Measurements from ENCODE around the gene MCF2. TPM values are rescaled to one million over a fixed set of nuclear protein-coding genes. Genes with fewer than 3 reads are reported as not detected.
"Not testable (repeated sequence)": the region's sequence is repeated elsewhere in the genome, so short reads cannot be mapped to it uniquely, and the experiment has no call there.

MCF2 gene
- total and polyA plus RNA-seq, 2 of the 4 experiments (the other 2 are of a cell fraction): 0.07 TPM; not detected in 1

DNA sequence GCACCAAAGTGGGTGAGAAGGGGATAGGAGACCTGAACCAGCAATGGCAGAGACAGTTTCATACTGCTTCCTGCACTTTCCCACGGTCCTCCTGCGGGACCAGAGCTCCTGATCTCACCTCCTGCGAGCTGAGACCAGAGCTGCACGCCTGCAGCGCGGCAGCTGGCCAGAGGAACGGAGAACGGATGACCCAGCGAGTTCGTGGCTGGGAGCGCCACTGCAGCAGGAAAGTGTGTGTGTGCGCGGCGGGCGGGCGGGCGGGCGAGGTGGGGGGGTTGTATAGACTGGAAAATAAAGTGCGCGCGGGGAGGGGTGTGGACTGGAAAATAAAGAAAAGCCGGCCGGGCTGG, 16.5 kb downstream of the MCF2 start:
- DNase-seq: no peak
- Histone ChIP-seq H3K9ac (ENCODE audit: low read depth, low read length) (no peak overlapping the region), H3K14ac (replicated peaks; ENCODE audit: low read depth, low read length) (no peak overlapping the region), H2AK5ac (ENCODE audit: low read depth, low read length) (no peak overlapping the region), H3K4me1 (ENCODE audit: control insufficient read depth, insufficient read depth, low read length) (no peaks in the 10 kb centered on the region), H4K5ac (ENCODE audit: low read depth, low read length) (no peak overlapping the region), H2BK120ac (ENCODE audit: low read depth, low read length) (no peak overlapping the region), H3K79me1 (ENCODE audit: low read depth in 1 of 2, low read length in 2 of 2) (no peaks in the 10 kb centered on the region), H3K18ac (ENCODE audit: low read depth, low read length) (no peak overlapping the region), H3K27ac (ENCODE audit: insufficient read depth, low read length) (no peak overlapping the region), H2BK15ac (ENCODE audit: low read depth, low read length) (no peak overlapping the region), H2BK5ac (ENCODE audit: low read depth, low read length, poor library complexity, severe bottlenecking) (no peak overlapping the region), H3K4me3 (ENCODE audit: insufficient read depth, low read depth, low read length) (no peak overlapping the region), H3K4ac (ENCODE audit: low read depth, low read length) (no peak overlapping the region), H4K20me1 (ENCODE audit: insufficient read depth, low read length) (no peaks in the 10 kb centered on the region), H2BK20ac (ENCODE audit: low read depth, low read length) (no peak overlapping the region), H3K27me3 (ENCODE audit: control insufficient read depth, insufficient read depth, low read length) (peaks cover 7% of the 10 kb centered on the region; the same call in 1 of the 2 replicates), H4K91ac (ENCODE audit: insufficient read depth, low read depth, low read length) (no peak overlapping the region), H3K4me2 (ENCODE audit: low read depth, low read length) (peak overlapping the region; percentile 13; the same call in 1 of the 2 replicates), H2AFZ (replicated peaks; ENCODE audit: low read length, poor library complexity) (peak overlapping the region; percentile 64), H3K9me3 (ENCODE audit: control insufficient read depth, insufficient read depth, low read length) (no peaks in the 10 kb centered on the region), H4K8ac (ENCODE audit: low read depth in 2 of 2, low read length in 2 of 2) (no peak overlapping the region), H2AK9ac (replicated peaks; ENCODE audit: low read depth, low read length, poor library complexity) (peak overlapping the region; percentile 34), H3K23ac (ENCODE audit: low read depth, low read length) (no peak overlapping the region), H3K36me3 (ENCODE audit: control insufficient read depth, insufficient read depth, low read length) (no peaks in the 10 kb centered on the region), H3K56ac (ENCODE audit: extremely low read depth, insufficient read depth, low read length) (no peak overlapping the region), H3K9me1 (ENCODE audit: insufficient read depth, low read length) (no peaks in the 10 kb centered on the region)
- WGBS, 2 experiments (ENCODE audit: extremely low coverage in 2 of 2, insufficient read length in 1 of 2): 15% methylated on average over 5 of the region's 23 CpGs; no CpG with 5 or more reads in 1 of the 2 experiments
- in situ Hi-C loops (cut with MboI; ENCODE audit: low sequenced_read_pairs) (no loop called here), dilution Hi-C loops (cut with HindIII; ENCODE audit: low sequenced_read_pairs, unreplicated experiment) (no loop called here), intact Hi-C loops (cut with micrococcal nuclease) (no loop called here)
- BruUV-seq (replicated peaks): no TSS peak
- TF ChIP-seq RCOR1 (IDR thresholded peaks at IDR 0.05; ENCODE audit: insufficient replicate concordance, low read length) (no peak), SMC3 (IDR thresholded peaks at IDR 0.05; ENCODE audit: low read depth, low read length) (no peak)
- TF ChIP-seq, protein P1, sequence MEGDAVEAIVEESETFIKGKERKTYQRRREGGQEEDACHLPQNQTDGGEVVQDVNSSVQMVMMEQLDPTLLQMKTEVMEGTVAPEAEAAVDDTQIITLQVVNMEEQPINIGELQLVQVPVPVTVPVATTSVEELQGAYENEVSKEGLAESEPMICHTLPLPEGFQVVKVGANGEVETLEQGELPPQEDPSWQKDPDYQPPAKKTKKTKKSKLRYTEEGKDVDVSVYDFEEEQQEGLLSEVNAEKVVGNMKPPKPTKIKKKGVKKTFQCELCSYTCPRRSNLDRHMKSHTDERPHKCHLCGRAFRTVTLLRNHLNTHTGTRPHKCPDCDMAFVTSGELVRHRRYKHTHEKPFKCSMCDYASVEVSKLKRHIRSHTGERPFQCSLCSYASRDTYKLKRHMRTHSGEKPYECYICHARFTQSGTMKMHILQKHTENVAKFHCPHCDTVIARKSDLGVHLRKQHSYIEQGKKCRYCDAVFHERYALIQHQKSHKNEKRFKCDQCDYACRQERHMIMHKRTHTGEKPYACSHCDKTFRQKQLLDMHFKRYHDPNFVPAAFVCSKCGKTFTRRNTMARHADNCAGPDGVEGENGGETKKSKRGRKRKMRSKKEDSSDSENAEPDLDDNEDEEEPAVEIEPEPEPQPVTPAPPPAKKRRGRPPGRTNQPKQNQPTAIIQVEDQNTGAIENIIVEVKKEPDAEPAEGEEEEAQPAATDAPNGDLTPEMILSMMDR (conservative IDR thresholded peaks at IDR 0.05; ENCODE audit: low read depth, low read length): no peak
- TF ChIP-seq, protein P2, sequence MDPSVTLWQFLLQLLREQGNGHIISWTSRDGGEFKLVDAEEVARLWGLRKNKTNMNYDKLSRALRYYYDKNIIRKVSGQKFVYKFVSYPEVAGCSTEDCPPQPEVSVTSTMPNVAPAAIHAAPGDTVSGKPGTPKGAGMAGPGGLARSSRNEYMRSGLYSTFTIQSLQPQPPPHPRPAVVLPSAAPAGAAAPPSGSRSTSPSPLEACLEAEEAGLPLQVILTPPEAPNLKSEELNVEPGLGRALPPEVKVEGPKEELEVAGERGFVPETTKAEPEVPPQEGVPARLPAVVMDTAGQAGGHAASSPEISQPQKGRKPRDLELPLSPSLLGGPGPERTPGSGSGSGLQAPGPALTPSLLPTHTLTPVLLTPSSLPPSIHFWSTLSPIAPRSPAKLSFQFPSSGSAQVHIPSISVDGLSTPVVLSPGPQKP (IDR thresholded peaks at IDR 0.05; ENCODE audit: borderline replicate concordance, low read depth, low read length): no peak
- ChIA-PET CTCF (no interaction called here), POLR2A (ENCODE audit: unreplicated experiment) (no interaction called here)
- peak; percentile 44 for ATAC-seq (ENCODE audit: low read depth)

DNA sequence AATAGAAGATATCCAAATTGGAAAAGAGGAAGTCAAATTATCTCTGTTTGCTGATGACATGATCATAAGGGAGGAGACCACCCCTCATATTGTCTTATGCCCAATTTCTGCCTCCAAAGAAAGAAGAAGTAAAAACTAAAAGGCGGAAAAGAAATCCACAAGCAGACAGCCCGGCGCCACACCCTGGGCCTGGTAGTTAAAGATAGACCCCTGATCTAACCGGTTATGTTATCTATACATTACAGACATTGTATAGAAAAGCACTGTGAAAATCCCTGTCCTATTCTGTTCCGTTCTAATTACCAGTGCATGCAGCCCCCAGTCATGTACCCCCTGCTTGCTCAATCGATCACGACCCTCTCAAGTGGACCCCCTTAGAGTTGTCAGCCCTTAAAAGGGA, 22.8 kb downstream of the MCF2 start:
- not testable (repeated sequence) for H3K27ac ChIP-seq (ENCODE audit: insufficient read depth, low read length)

More for the DNA sequence above, 22.8 kb downstream of the MCF2 start:
- in situ Hi-C loops (cut with MboI; ENCODE audit: low sequenced_read_pairs); H2BK5ac ChIP-seq (ENCODE audit: low read depth, low read length, poor library complexity, severe bottlenecking); H2BK120ac ChIP-seq (ENCODE audit: low read depth, low read length); H3K36me3 ChIP-seq (ENCODE audit: control insufficient read depth, insufficient read depth, low read length); POLR2A ChIA-PET (ENCODE audit: unreplicated experiment); H3K9me3 ChIP-seq (ENCODE audit: control insufficient read depth, insufficient read depth, low read length); H4K5ac ChIP-seq (ENCODE audit: low read depth, low read length); H3K27me3 ChIP-seq (ENCODE audit: control insufficient read depth, insufficient read depth, low read length); H3K14ac ChIP-seq (replicated peaks; ENCODE audit: low read depth, low read length); H3K4me1 ChIP-seq (ENCODE audit: control insufficient read depth, insufficient read depth, low read length); BruUV-seq (replicated peaks); CTCF ChIA-PET; H3K56ac ChIP-seq (ENCODE audit: extremely low read depth, insufficient read depth, low read length); intact Hi-C loops (cut with micrococcal nuclease); H3K79me1 ChIP-seq (ENCODE audit: low read depth in 1 of 2, low read length in 2 of 2); H3K4me3 ChIP-seq (ENCODE audit: insufficient read depth, low read depth, low read length); H2AFZ ChIP-seq (replicated peaks; ENCODE audit: low read length, poor library complexity); H2BK15ac ChIP-seq (ENCODE audit: low read depth, low read length); H3K4ac ChIP-seq (ENCODE audit: low read depth, low read length); dilution Hi-C loops (cut with HindIII; ENCODE audit: low sequenced_read_pairs, unreplicated experiment); H3K9ac ChIP-seq (ENCODE audit: low read depth, low read length); H3K23ac ChIP-seq (ENCODE audit: low read depth, low read length); H3K9me1 ChIP-seq (ENCODE audit: insufficient read depth, low read length); ATAC-seq (ENCODE audit: low read depth); DNase-seq; H2BK20ac ChIP-seq (ENCODE audit: low read depth, low read length); H4K20me1 ChIP-seq (ENCODE audit: insufficient read depth, low read length); H3K4me2 ChIP-seq (ENCODE audit: low read depth, low read length); H3K18ac ChIP-seq (ENCODE audit: low read depth, low read length); H4K91ac ChIP-seq (ENCODE audit: insufficient read depth, low read depth, low read length); H2AK5ac ChIP-seq (ENCODE audit: low read depth, low read length); H4K8ac ChIP-seq (ENCODE audit: low read depth in 2 of 2, low read length in 2 of 2); H2AK9ac ChIP-seq (replicated peaks; ENCODE audit: low read depth, low read length, poor library complexity): not testable (repeated sequence)
- 60% methylated on average over 1 of the region's 7 CpGs; no CpG with 5 or more reads in 1 of the 2 experiments for WGBS, 2 experiments (ENCODE audit: extremely low coverage in 2 of 2, insufficient read length in 1 of 2)
